Measurements from ENCODE around the gene LARP4.
"Not testable (repeated sequence)": the region's sequence is repeated elsewhere in the genome, so short reads cannot be mapped to it uniquely, and the experiment has no call there.

Gene LARP4

GRCh38 chr12:50483488-50483887, 82.8 kb downstream of the LARP4 start:
- TF ChIP-seq CTCF (IDR thresholded peaks at IDR 0.05; ENCODE audit: low read depth, low read length, missing control alignments) = no peak
- no peak overlapping the region for H3K4me3 ChIP-seq (ENCODE audit: low read depth, low read length)
- in situ Hi-C loops (cut with HindIII; ENCODE audit: low sequenced_read_pairs) = no loop called here
- no peak for DNase-seq (ENCODE audit: low read depth)

- TF ChIP-seq CTCF (IDR thresholded peaks at IDR 0.05; ENCODE audit: low read depth, low read length, missing control alignments) = no peak
- DNase-seq (ENCODE audit: low read depth) = no peak
- in situ Hi-C loops (cut with HindIII; ENCODE audit: low sequenced_read_pairs) = no loop called here
- H3K4me3 ChIP-seq (ENCODE audit: low read depth, low read length) = no peak overlapping the region
Observed at GRCh38 chr12:50488801-50489200, 88.1 kb downstream of the LARP4 start.

- DNase-seq (ENCODE audit: low read depth); in situ Hi-C loops (cut with HindIII; ENCODE audit: low sequenced_read_pairs); H3K4me3 ChIP-seq (ENCODE audit: low read depth, low read length): not testable (repeated sequence)
Observed at GRCh38 chr12:50498119-50498518, 97.4 kb downstream of the LARP4 start.

GRCh38 chr12:50504798-50505674, 104.4 kb downstream of the LARP4 start, which contains the start of gene DIP2B:
Gene DIP2B (plus strand): TSS chr12:50504985. CDS start chr12:50505141, 156 bp downstream.
- H3K4me3 ChIP-seq (ENCODE audit: low read depth, low read length) = peak within 1 kb of the TSS; percentile 73
- in situ Hi-C loops (cut with HindIII; ENCODE audit: low sequenced_read_pairs) = no loop called here
- DNase-seq (ENCODE audit: low read depth) = peak; percentile 76
- peak; percentile 80 for TF ChIP-seq CTCF (IDR thresholded peaks at IDR 0.05; ENCODE audit: low read depth, low read length, missing control alignments)

- TF ChIP-seq CTCF (IDR thresholded peaks at IDR 0.05; ENCODE audit: low read depth, low read length, missing control alignments) = no peak
- in situ Hi-C loops (cut with HindIII; ENCODE audit: low sequenced_read_pairs) = no loop called here
- no peak for DNase-seq (ENCODE audit: low read depth)
- H3K4me3 ChIP-seq (ENCODE audit: low read depth, low read length) = peak overlapping the region; percentile 73
Observed at GRCh38 chr12:50505675-50506530, 105.2 kb downstream of the LARP4 start.

- no peak for TF ChIP-seq CTCF (IDR thresholded peaks at IDR 0.05; ENCODE audit: low read depth, low read length, missing control alignments)
- no peak for DNase-seq (ENCODE audit: low read depth)
- H3K4me3 ChIP-seq (ENCODE audit: low read depth, low read length) = no peak overlapping the region
- in situ Hi-C loops (cut with HindIII; ENCODE audit: low sequenced_read_pairs) = no loop called here
Observed at GRCh38 chr12:50506753-50507473, 106.2 kb downstream of the LARP4 start.

Measured in astrocyte of the cerebellum (primary cell).